Neural cell (in vitro differentiated cells): ENCODE measurements around the gene TLX2. TPM values are rescaled to one million over a fixed set of nuclear protein-coding genes. Genes with fewer than 3 reads are reported as not detected.

Experiments used
- H2AFZ ChIP-seq: fragments of 200-600, 300-800 bp; sonication (generic), shearing (Covaris generic); 2 replicates; pipeline ENCODE4 v1.6.0; 2014; ENCODE audit warnings: low read depth, mild to moderate bottlenecking, antibody characterized with exemption, low read length, moderate library complexity
- H3F3A ChIP-seq: fragments of 200-600 bp; shearing (Covaris generic); 2 replicates; pipeline ENCODE4 v1.6.1; 2016; ENCODE audit warnings: mild to moderate bottlenecking, moderate library complexity, mixed read lengths, antibody characterized with exemption, low read length; ENCODE audit not compliant: insufficient read depth, poor library complexity, severe bottlenecking
- H3K27ac ChIP-seq: fragments of 200-600, 300-800 bp; sonication (generic), shearing (Covaris generic); 2 replicates; pipeline ENCODE4 v1.5.1; 2014; ENCODE audit warnings: mild to moderate bottlenecking, low read length, moderate library complexity
- H3K27me3 ChIP-seq: fragments of 300-800, 200-600 bp; sonication (generic), shearing (Covaris generic); 2 replicates; pipeline ENCODE4 v1.6.0; 2014; ENCODE audit warnings: mild to moderate bottlenecking, low read depth, low read length, moderate library complexity; ENCODE audit not compliant: insufficient read depth
- H3K36me3 ChIP-seq: fragments of 300-800, 200-600 bp; sonication (generic), shearing (Covaris generic); 2 replicates; pipeline ENCODE4 v1.5.1; 2014; ENCODE audit warnings: mild to moderate bottlenecking, antibody characterized with exemption, low read length, moderate library complexity; ENCODE audit not compliant: insufficient read depth
- H3K4me2 ChIP-seq: fragments of 300-800, 200-600 bp; sonication (generic), shearing (Covaris generic); 2 replicates; pipeline ENCODE4 v1.6.0; 2014; ENCODE audit warnings: mild to moderate bottlenecking, low read length
- H3K4me3 ChIP-seq: fragments of 300-800, 200-600 bp; sonication (generic), shearing (Covaris generic); 2 replicates; pipeline ENCODE4 v1.5.1; 2014; ENCODE audit warnings: mild to moderate bottlenecking, low read length, moderate library complexity
- H3K79me2 ChIP-seq: fragments of 200-600 bp; shearing (Covaris generic); replicated peaks from 2 replicates; pipeline ENCODE4 v1.6.0; 2014; ENCODE audit warnings: mild to moderate bottlenecking, low read length, moderate library complexity; ENCODE audit not compliant: insufficient read depth
- H3K9ac ChIP-seq: fragments of 300-800, 200-600 bp; sonication (generic), shearing (Covaris generic); 2 replicates; pipeline ENCODE4 v1.6.1; 2016; ENCODE audit warnings: mild to moderate bottlenecking, low read length, mixed read lengths
- H3K9me2 ChIP-seq: fragments of 200-600 bp; shearing (Covaris generic); 2 replicates; pipeline ENCODE4 v1.6.1; 2016; ENCODE audit warnings: mild to moderate bottlenecking, low read length, mixed read lengths; ENCODE audit not compliant: insufficient read depth
- H3K9me3 ChIP-seq: fragments of 200-600, 300-800 bp; sonication (generic), shearing (Covaris generic); 2 replicates; pipeline ENCODE4 v1.6.1; 2016; ENCODE audit warnings: mild to moderate bottlenecking, mixed run types, low read length, moderate library complexity, mixed read lengths
- H4K20me1 ChIP-seq: fragments of 200-600 bp; shearing (Covaris generic); 2 replicates; pipeline ENCODE4 v1.6.1; 2016; ENCODE audit warnings: mild to moderate bottlenecking, mixed run types; ENCODE audit not compliant: insufficient read depth
- CTCF ChIP-seq: fragments of 450-650 bp; IDR thresholded peaks from 2 replicates; pipeline ENCODE4 v1.5.1; 2014; ENCODE audit warnings: antibody characterized with exemption, mild to moderate bottlenecking, moderate library complexity; ENCODE audit not compliant: poor library complexity, severe bottlenecking
- EP300 ChIP-seq: fragments of 450-650 bp; conservative IDR thresholded peaks from 2 replicates; pipeline ENCODE4 v1.6.1; 2014; ENCODE audit warnings: antibody characterized with exemption, mild to moderate bottlenecking, moderate library complexity; ENCODE audit not compliant: poor library complexity, severe bottlenecking
- EZH2 ChIP-seq: fragments of 200-600, 300-800 bp; shearing (Covaris generic), sonication (generic); IDR thresholded peaks from 2 replicates; pipeline ENCODE4 v1.6.1; 2014; ENCODE audit warnings: antibody characterized with exemption, low read length, borderline replicate concordance, mild to moderate bottlenecking; ENCODE audit not compliant: insufficient read depth, poor library complexity, severe bottlenecking
- MXI1 ChIP-seq: fragments of 450-650 bp; conservative IDR thresholded peaks from 2 replicates; pipeline ENCODE4 v1.6.1; 2014; ENCODE audit warnings: antibody characterized with exemption, mild to moderate bottlenecking; ENCODE audit not compliant: poor library complexity, severe bottlenecking
- POLR2AphosphoS5 ChIP-seq: IDR thresholded peaks from 2 replicates; pipeline ENCODE4 v1.6.1; 2012
- RAD21 ChIP-seq: fragments of 450-650 bp; conservative IDR thresholded peaks from 2 replicates; pipeline ENCODE4 v1.6.1; 2014; ENCODE audit warnings: antibody characterized with exemption, mild to moderate bottlenecking, moderate library complexity
- SMC3 ChIP-seq: fragments of 450-650 bp; conservative IDR thresholded peaks from 2 replicates; pipeline ENCODE4 v1.6.1; 2014; ENCODE audit warnings: antibody characterized with exemption, mild to moderate bottlenecking, moderate library complexity; ENCODE audit not compliant: poor library complexity
- TAF1 ChIP-seq: IDR thresholded peaks from 2 replicates; pipeline ENCODE4 v1.6.1; 2012; ENCODE audit warnings: low read depth
- polyA plus RNA-seq: library from polyadenylated mRNA; depleted of rRNA; stranded (reverse); fragments of >200 nt; gene quantifications from 2 replicates; pipeline ENCODE4 v1.2.3, GENCODE V29; 2014
- TF ChIP-seq, protein P1 (sequence below): IDR thresholded peaks from 2 replicates; pipeline ENCODE4 v1.6.1; 2012; ENCODE audit warnings: borderline replicate concordance

TLX2 gene
- polyA plus RNA-seq, 1 donor from 2014 or later, result not detected

DNA sequence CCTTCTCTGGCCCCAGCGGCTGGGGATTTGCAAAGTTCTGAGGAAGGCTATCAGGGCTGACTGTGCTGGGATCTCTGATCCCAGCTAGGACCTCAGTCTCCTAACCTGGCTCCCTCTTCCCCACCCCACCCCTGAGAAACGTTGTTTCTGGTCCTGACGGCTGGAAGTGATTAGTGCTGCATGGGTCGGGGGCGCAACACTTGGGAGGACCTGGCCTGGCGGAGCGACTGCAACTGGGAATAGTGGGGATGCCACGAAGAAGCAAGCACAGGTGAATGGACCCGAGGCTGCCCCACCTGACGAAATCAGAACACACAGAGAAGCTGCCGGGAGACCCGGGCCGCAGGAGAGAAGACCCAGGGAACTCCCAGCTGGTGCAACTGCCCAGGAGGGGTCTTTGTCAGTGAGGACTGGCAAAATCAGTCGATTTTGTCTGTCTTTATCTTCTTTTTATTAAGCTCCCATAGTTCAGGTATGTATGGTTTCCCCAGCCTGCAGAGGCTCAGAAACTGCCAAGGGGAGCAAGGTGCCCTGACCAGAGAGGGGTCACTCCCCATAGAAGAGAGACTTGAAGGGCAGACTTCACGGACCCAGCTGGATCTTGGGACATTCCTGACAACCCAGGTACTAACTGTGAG is 14.2 kb upstream of the TLX2 start:
- TF ChIP-seq EZH2 (peak; percentile 71), SMC3 (no peak), TAF1 (no peak)
- TF ChIP-seq, protein P1, sequence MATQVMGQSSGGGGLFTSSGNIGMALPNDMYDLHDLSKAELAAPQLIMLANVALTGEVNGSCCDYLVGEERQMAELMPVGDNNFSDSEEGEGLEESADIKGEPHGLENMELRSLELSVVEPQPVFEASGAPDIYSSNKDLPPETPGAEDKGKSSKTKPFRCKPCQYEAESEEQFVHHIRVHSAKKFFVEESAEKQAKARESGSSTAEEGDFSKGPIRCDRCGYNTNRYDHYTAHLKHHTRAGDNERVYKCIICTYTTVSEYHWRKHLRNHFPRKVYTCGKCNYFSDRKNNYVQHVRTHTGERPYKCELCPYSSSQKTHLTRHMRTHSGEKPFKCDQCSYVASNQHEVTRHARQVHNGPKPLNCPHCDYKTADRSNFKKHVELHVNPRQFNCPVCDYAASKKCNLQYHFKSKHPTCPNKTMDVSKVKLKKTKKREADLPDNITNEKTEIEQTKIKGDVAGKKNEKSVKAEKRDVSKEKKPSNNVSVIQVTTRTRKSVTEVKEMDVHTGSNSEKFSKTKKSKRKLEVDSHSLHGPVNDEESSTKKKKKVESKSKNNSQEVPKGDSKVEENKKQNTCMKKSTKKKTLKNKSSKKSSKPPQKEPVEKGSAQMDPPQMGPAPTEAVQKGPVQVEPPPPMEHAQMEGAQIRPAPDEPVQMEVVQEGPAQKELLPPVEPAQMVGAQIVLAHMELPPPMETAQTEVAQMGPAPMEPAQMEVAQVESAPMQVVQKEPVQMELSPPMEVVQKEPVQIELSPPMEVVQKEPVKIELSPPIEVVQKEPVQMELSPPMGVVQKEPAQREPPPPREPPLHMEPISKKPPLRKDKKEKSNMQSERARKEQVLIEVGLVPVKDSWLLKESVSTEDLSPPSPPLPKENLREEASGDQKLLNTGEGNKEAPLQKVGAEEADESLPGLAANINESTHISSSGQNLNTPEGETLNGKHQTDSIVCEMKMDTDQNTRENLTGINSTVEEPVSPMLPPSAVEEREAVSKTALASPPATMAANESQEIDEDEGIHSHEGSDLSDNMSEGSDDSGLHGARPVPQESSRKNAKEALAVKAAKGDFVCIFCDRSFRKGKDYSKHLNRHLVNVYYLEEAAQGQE, result no peak
- Histone ChIP-seq H3K9ac (no peak overlapping the region), H3K27ac (no peak overlapping the region), H3K27me3 (peaks cover 92% of the 10 kb centered on the region), H3K9me3 (no peaks in the 10 kb centered on the region), H3K36me3 (no peaks in the 10 kb centered on the region), H3K4me3 (peak overlapping the region; percentile 55), H4K20me1 (no peaks in the 10 kb centered on the region), H3K79me2 (no peaks in the 10 kb centered on the region), H3F3A (no peaks in the 10 kb centered on the region), H3K4me2 (no peak overlapping the region), H2AFZ (no peak overlapping the region), H3K9me2 (no peaks in the 10 kb centered on the region)

DNA sequence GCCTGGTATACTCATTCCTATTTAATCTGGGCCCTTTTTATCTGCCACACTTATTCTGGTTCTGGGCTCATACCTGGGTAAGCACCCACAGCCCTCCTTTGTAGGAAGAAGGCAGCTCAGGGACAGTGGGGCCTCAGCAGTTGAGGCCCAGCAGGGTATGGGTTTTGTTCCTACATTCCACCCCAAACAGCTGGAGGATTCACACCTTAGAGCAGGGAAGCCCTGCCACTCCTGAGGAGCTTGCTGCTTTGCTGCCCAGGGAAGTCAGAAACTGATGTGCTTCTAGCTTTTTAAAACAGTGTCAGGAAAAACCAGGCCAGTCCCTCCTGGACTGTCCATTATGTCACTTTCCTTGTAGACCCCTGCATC is 13.7 kb upstream of the TLX2 start:
- Histone ChIP-seq H3K4me3 (no peak overlapping the region), H3K27me3 (peaks cover 97% of the 10 kb centered on the region), H3K9ac (no peak overlapping the region), H3K79me2 (no peaks in the 10 kb centered on the region), H3K27ac (no peak overlapping the region), H3K4me2 (no peak overlapping the region), H3K9me2 (no peaks in the 10 kb centered on the region), H3F3A (no peaks in the 10 kb centered on the region), H3K9me3 (no peaks in the 10 kb centered on the region), H2AFZ (no peak overlapping the region), H4K20me1 (no peaks in the 10 kb centered on the region), H3K36me3 (peaks cover 4% of the 10 kb centered on the region)
- TF ChIP-seq TAF1, result no peak
- TF ChIP-seq EZH2, result no peak
- TF ChIP-seq, protein P1, result no peak
- TF ChIP-seq EP300, result no peak
- no peak for TF ChIP-seq CTCF
- TF ChIP-seq RAD21, result no peak
- TF ChIP-seq MXI1, result no peak
- no peak for TF ChIP-seq SMC3
- TF ChIP-seq POLR2AphosphoS5, result no peak
